ENCODE results near the gene MYO1G. TPM values are rescaled to one million over a fixed set of nuclear protein-coding genes. Genes with fewer than 3 reads are reported as not detected.

MYO1G gene
- total RNA-seq, 1 donor from 2014 or later: 36.3 TPM

DNA sequence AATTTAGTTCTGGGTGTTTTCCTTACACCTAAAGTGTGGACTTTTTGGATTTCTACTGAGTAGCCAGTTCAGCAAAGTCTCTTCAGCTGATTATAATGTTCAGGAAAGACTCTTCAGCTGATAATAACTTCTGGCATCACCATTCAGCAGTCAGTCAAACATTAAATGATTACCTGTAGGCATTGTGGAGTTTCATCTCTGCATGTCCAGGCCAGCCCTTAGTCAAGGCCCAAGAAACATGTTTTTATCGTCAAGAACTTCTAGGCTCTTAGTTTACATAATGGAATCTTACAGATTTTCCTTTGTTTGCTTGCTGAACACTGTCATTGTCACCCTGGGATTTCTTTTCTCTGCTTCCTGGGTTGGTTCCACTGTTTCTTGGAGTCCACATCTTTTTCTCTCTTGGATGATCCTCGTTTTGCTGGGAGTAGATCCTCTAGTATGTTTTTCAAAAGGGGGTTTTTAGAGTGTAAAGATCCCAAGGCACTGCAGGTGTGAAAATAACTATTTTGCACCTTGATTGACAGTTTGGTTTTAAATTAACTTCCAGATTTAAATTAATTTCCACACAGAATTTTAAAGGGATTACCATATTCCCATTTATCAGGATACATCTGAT, 45.4 kb upstream of the MYO1G start:
- Histone ChIP-seq H3K9me3 (no peaks in the 10 kb centered on the region), H3K4me1 (no peaks in the 10 kb centered on the region), H3K36me3 (peaks cover 6% of the 10 kb centered on the region), H3K27ac (no peak overlapping the region), H3K4me3 (no peak overlapping the region), H3K27me3 (ENCODE audit: low read depth) (no peaks in the 10 kb centered on the region)
- ATAC-seq (no peak), DNase-seq (no peak)
- intact Hi-C loops (cut with DNase I): no loop called here
- TF ChIP-seq, protein P1, sequence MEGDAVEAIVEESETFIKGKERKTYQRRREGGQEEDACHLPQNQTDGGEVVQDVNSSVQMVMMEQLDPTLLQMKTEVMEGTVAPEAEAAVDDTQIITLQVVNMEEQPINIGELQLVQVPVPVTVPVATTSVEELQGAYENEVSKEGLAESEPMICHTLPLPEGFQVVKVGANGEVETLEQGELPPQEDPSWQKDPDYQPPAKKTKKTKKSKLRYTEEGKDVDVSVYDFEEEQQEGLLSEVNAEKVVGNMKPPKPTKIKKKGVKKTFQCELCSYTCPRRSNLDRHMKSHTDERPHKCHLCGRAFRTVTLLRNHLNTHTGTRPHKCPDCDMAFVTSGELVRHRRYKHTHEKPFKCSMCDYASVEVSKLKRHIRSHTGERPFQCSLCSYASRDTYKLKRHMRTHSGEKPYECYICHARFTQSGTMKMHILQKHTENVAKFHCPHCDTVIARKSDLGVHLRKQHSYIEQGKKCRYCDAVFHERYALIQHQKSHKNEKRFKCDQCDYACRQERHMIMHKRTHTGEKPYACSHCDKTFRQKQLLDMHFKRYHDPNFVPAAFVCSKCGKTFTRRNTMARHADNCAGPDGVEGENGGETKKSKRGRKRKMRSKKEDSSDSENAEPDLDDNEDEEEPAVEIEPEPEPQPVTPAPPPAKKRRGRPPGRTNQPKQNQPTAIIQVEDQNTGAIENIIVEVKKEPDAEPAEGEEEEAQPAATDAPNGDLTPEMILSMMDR (IDR thresholded peaks at IDR 0.05): no peak

DNA sequence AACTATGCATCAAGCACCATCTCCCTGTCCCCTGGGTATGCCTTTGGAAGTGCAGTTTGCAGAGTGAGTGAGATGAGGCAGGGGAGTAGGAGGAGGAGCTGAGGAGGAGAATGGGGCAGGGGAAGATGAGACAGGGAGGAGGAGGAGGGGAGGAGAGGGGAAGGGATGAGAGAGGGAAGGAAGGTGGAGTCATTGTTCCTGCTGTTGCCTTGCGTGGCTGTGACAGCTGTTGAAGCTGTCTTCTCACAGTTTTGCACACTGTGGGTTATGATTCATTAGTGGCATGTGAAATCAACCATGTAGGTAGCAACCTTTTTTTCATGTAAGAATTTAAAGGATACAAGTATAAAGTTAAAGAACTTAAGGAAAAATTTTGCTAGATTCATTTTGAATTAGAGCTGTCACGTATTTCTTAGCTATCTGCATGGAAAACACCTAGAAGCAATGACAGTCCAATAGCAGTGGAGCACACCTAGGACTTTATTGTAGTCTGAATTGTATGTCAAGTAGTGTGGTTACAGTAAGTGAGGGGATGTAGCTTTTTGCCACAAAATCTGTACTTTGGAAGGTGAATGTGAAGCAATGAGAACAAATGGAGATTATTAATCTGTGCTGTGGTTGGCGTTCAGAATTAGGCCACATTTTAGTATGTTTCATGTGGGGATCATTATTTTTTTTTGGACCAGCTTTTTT, 42.9 kb upstream of the MYO1G start:
- intact Hi-C loops (cut with DNase I): no loop called here

DNA sequence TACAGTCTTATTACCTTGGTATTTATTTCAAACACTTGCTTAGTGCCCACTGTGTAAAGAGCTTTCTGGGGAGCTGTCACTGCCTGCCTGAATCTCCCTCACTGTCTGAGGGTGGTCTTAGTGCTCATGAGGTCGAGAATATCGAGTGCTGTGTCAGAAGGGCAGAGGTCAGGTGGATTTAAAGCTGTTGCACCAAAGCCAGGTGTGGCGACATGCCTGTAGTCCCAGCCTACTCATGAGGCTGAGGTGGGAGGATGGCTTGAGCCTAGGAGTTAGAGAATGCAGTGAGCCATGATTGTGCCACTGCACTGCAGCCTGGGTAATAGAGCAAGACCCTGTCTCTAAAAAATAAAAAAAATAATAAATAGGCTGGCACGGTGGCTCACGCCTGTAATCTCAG, 42.1 kb upstream of the MYO1G start:
- no peaks in the 10 kb centered on the region for H3K4me1 ChIP-seq
- no peaks in the 10 kb centered on the region for H3K36me3 ChIP-seq
- DNase-seq (no peak), ATAC-seq (no peak)
- H3K9me3 ChIP-seq: no peaks in the 10 kb centered on the region
- no peak overlapping the region for H3K4me3 ChIP-seq
- TF ChIP-seq, protein P1 (IDR thresholded peaks at IDR 0.05): no peak
- H3K27ac ChIP-seq: no peak overlapping the region
- intact Hi-C loops (cut with DNase I): no loop called here
- no peaks in the 10 kb centered on the region for H3K27me3 ChIP-seq (ENCODE audit: low read depth)

More for the DNA sequence above, 42.9 kb upstream of the MYO1G start:
- no peaks in the 10 kb centered on the region for H3K4me1 ChIP-seq
- no peak overlapping the region for H3K27ac ChIP-seq
- H3K4me3 ChIP-seq: no peak overlapping the region
- H3K9me3 ChIP-seq: no peaks in the 10 kb centered on the region
- peaks cover 1% of the 10 kb centered on the region for H3K36me3 ChIP-seq
- DNase-seq: no peak
- H3K27me3 ChIP-seq (ENCODE audit: low read depth): no peaks in the 10 kb centered on the region
- no peak for ATAC-seq
- TF ChIP-seq, protein P1 (IDR thresholded peaks at IDR 0.05): no peak

DNA sequence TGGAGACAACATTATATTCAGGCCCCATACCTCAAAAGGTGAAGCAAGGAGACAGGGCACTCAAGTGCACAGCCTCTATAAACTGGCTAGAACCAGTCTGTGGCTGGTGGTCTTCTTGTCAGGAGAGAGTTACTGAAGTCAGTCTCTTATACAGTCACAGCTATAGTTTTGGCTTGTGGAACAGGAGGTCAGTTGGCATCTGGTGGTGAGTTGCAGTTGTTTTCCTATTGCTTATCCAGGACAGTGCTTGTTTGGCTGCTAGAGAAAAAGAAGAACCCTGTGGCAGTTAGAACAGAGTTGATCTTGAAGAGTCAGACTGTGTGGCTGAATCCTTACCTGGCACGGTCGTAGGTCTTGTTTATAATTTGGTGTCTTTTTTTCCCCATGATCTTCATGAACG, 38.4 kb upstream of the MYO1G start:
- Histone ChIP-seq H3K36me3 (no peaks in the 10 kb centered on the region), H3K27ac (no peak overlapping the region), H3K4me3 (no peak overlapping the region), H3K27me3 (ENCODE audit: low read depth) (no peaks in the 10 kb centered on the region), H3K9me3 (no peaks in the 10 kb centered on the region), H3K4me1 (no peaks in the 10 kb centered on the region)
- TF ChIP-seq, protein P1 (IDR thresholded peaks at IDR 0.05): no peak
- no peak for DNase-seq
- no peak for ATAC-seq
- intact Hi-C loops (cut with DNase I): no loop called here

DNA sequence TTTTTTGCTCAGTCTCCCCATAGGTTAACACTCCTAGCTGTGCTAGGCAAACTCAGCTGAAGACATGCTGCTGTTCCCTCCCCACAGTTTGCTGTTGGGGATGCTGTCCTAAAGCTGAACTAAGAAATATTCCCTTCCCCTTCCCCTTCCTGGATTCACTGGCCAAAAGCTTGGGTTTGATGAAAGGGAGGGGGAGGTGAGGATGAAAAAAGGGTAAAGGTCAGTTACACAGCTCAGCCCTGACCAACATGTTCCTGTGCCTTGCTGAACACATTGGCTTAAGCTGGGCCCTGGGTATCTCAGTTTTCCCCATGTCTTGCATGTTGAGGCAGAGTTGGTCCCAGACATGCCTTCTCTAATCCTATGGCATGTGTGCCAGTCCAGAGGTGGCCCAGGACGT, 36.5 kb upstream of the MYO1G start:
- no peaks in the 10 kb centered on the region for H3K4me1 ChIP-seq
- TF ChIP-seq, protein P1 (IDR thresholded peaks at IDR 0.05): no peak
- no peak overlapping the region for H3K4me3 ChIP-seq
- ATAC-seq: no peak
- H3K9me3 ChIP-seq: no peaks in the 10 kb centered on the region
- no peak for DNase-seq
- no peaks in the 10 kb centered on the region for H3K27me3 ChIP-seq (ENCODE audit: low read depth)
- intact Hi-C loops (cut with DNase I): no loop called here
- no peaks in the 10 kb centered on the region for H3K36me3 ChIP-seq
- no peak overlapping the region for H3K27ac ChIP-seq

Data from lower lobe of right lung (tissue), 2 donors.